ENCODE data around the gene RDH11. TPM values are rescaled to one million over a fixed set of nuclear protein-coding genes. Genes with fewer than 3 reads are reported as not detected.
A peak's percentile ranks its signal among the peaks of the same experiment; 100 is the strongest.

The RDH11 gene
- total RNA-seq, 1 experiment from 2014 or later = 140 TPM

DNA sequence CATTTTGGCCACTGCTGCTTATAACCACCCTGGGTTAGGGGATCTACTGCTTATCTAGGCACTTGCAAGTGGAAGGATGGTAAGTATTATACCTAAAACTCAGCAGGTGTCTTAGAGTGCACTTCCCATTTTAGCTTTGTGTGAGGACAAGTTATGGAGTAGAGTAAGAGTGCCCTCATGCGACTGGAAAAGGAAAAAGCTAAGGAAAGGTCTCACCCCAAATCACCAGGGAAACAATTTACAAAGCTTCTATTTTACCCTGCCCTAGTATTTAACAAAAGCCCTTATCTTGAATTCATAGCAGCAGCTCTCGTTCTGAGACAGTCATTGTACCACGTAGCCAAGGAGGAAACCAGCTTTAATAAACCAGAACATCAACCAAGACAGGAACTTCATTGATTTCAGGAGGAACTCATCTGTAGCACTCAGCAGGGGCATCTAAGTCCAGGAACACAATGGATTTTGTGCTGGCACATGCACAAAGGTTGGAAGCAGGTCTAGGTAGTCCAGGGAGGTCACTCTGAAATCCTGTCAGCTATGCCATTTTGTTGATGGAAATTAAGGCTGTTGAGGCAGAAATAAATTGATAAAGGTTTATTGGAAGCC lies 9.0 kb upstream of the RDH11 start:
- peak; percentile 58 for DNase-seq (ENCODE audit: low read depth)

- DNase-seq (ENCODE audit: low read depth) = no peak
These were observed 8.4 kb upstream of the RDH11 start for GRCh38 chr14:67703997-67704396.

DNA sequence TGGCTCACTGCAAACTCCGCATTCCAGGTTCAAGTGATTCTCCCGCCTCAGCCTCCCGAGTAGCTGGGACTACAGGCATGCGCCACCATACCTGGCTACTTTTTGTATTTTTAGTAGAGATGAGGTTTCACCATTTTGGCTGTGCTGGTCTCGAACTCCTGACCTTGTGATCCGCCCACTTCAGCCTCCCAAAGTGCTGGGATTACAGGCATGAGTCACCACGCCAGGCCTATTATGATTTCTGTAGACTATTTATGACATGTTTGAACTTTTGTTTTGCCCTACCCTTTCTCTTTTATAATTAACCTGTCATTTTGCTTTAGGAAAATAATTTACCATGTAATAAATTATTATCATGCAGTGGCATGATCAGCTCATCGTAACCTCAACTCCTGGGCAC lies 5.9 kb upstream of the RDH11 start, which contains the start of gene RDH12:
TSS of gene RDH12 (plus strand) at position 395 of the 400 bp plus-strand sequence. CDS start 20,757 bp downstream, outside the sequence.
- DNase-seq (ENCODE audit: low read depth) = peak; percentile 3

DNA sequence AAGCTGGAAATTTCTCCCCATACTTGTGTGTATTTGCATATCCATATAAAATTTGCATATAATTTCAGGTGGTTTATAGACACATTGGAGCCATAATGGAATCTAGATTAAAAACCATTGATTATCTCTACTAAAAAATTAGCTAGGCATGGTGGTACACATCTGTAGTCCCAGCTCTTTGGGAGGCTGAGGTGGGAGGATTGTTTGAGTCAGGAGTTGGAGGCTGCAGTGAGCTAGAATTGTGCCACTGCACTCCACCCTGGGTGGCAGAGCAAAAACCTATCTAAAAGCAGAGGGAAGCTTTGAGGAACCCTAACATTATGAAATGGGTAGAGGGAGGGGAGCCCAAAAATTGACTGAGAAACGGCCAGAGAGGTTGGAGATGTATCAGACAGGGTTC lies 2.6 kb upstream of the RDH11 start:
- DNase-seq (ENCODE audit: low read depth) = no peak

GRCh38 chr14:67697006-67697405 lies 1.4 kb upstream of the RDH11 start:
- no peak for DNase-seq (ENCODE audit: low read depth)

- peak; percentile 94 for DNase-seq (ENCODE audit: low read depth)
These were observed 672 bp downstream of the RDH11 start for GRCh38 chr14:67694791-67695393.

GRCh38 chr14:67690011-67690410 lies 5.6 kb downstream of the RDH11 start:
- no peak for DNase-seq (ENCODE audit: low read depth)

DNA sequence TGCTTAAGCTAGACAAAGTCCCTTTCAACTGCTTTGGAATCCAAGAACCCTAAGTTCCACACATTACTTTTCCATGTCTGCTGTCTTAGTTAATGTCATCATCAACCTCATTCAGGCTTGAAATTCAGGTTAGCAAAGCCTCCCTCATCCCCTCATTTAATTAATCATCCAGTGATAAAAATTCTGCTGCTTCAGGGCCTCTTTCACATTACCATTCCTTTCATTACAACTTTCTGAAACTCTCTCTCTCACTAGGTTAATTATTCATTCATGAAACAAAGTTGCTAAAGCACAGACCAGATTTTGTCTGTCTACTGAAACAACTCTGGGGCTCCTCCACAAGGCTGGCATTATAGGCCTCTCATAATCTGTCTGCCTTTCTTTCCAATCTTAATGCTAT lies 11.7 kb downstream of the RDH11 start:
- no peak for DNase-seq (ENCODE audit: low read depth)

- DNase-seq (ENCODE audit: low read depth) = peak; percentile 14
These were observed 14.6 kb downstream of the RDH11 start for GRCh38 chr14:67680941-67681340.

GRCh38 chr14:67680121-67680602 lies 15.4 kb downstream of the RDH11 start:
- DNase-seq (ENCODE audit: low read depth) = peak; percentile 84

DNA sequence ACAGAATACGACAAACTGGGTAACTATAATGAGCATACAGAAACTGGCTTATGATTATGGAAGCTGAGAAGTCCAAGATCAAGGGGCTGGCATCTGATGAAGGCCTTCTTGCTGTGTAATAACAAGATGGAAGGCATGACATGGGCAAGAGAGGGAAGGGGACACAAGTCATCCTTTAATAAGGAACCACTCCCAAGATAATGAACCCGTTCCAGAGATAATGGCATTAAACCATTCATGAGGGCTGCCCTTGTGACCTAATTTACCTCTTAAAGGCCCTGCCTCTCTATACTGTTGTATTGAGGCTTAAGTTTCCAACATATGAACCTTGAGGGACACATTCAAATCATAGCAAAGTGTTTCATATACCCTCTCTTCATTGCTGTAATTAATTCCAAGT lies 16.6 kb downstream of the RDH11 start:
- DNase-seq (ENCODE audit: low read depth) = no peak

GRCh38 chr14:67675219-67675582 lies 20.4 kb downstream of the RDH11 start:
- DNase-seq (ENCODE audit: low read depth) = no peak

GRCh38 chr14:67674480-67675218 lies 20.9 kb downstream of the RDH11 start, which contains the start of gene VTI1B:
TSS of gene VTI1B (minus strand) at chr14:67674632. CDS start at chr14:67674489, 143 bp downstream.
- DNase-seq (ENCODE audit: low read depth) = peak; percentile 73

- DNase-seq (ENCODE audit: low read depth) = peak; percentile 75
These were observed 21.5 kb downstream of the RDH11 start for GRCh38 chr14:67674139-67674479.

DNA sequence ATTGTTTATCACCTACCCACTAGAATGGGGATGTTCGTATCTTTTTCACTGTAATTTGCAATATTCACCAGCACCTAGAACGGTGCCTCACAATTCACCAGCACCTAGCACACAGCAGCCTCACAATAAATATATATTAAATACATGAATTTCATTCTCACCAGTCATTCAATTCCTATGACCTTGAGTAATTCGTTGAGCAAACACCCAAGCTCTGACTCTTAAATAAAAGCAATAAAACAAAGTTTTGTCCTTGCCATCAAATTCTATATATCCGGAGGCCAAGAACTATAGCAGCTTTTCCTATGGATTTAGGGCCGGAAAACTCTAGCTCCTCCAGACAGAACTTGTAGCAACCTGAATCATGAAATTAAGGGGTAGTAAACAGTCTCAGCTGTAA lies 22.1 kb downstream of the RDH11 start:
- no peak for DNase-seq (ENCODE audit: low read depth)

GRCh38 chr14:67668559-67668958 lies 27.0 kb downstream of the RDH11 start:
- no peak for DNase-seq (ENCODE audit: low read depth)

DNA sequence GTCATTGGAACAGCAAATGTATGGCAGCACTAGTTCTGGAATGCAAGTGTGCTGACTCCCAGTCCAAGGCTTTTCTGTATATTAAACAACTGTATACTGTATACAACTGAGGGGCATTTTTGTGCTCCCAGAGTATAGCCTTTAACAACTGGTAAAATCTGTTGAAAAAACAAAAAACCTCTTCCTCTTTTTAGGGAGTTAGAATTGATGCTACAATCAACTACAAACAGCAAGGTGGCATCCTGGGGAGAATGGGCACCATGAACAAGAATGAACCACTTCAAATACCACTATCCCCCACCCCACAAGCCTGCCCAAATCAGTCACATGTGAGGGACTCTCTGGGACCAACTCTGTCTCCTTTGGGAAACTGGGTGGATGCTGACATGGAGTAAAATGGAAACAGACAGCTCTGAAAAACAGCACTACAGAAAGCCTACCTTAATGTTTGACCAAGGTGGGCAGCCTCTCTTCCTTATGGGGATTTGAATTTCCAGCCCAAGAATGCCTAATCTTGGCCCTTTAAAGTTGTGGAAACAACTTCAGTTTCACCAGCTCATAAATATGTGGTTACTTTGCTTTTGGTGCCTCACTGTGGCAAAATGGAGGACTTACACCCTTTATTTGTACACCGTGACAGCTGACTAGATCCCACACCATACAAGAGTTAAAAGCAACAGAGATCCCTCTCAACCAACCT lies 28.7 kb downstream of the RDH11 start:
- peak; percentile 61 for DNase-seq (ENCODE audit: low read depth)

DNA sequence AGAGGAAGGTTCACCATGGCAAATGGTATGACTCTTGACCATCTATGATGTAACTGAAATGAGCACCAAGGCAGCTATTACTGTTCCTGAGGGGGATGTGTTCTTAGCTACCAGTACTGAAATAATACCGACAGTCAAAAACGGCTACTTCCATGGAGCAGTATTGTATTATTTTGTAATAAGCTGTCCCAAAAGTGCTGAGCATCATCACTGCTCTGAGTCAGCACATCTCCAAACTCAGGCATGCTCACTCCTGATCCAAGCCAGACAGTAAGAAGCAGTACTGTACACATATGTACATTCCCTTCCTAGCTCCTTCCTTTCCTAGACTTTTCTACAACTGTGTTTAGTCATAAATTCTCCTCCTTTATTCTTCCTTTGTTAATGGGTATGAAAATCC lies 29.7 kb downstream of the RDH11 start:
- DNase-seq (ENCODE audit: low read depth) = no peak

DNA sequence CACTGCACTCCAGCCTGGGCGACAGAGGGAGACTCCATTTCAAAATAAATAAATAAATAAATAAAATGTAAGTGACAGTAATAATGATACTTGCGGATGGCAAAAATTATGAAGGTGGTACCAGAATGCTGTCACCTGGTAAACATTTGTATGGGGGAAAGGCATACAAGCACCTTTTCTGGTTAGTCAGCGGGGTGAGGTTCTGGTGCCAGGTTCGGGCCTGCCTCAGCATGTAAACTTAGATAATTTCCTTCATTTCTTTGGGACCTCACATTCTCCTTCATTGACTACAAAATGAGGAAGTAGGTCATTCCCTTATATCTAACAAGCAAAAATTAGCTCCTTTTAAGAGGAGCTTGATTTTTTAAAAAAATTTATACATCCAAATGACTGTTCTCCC lies 31.9 kb downstream of the RDH11 start:
- DNase-seq (ENCODE audit: low read depth) = no peak

GRCh38 chr14:67653651-67654280 lies 41.8 kb downstream of the RDH11 start:
- DNase-seq (ENCODE audit: low read depth) = no peak

DNA sequence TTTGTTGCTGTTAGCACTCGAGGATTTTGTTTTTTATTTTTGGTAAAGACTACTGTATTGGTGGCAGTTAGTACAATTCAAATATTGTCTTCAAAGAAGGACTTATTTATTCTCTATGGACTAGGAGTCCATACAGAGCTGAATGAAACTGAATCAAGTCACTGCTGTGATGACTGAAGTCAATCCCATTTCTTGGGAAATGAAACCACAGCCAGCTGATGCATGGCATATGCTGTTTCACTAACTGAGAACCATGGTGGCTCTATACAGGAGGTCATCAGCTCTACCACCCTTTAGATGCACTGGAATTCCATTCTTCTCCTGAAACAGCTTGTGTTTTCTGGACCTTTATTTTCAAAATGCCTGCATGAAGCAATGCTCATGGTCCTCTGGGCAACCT lies 43.4 kb downstream of the RDH11 start:
- no peak for DNase-seq (ENCODE audit: low read depth)

DNA sequence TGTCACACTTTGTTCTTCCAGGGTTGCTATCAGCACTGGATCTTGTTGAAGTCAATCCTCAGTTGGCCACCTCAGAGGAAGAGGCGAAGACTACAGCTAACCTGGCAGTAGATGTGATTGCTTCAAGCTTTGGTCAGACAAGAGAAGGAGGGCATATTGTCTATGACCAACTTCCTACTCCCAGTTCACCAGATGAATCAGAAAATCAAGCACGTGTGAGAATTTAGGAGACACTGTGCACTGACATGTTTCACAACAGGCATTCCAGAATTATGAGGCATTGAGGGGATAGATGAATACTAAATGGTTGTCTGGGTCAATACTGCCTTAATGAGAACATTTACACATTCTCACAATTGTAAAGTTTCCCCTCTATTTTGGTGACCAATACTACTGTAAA lies 44.9 kb downstream of the RDH11 start:
- DNase-seq (ENCODE audit: low read depth) = peak; percentile 35

Data from M059J (cell line).